GM18499 (cell line): ENCODE results near the gene SRRM4.

Source experiments
- ATAC-seq: cut with Tn5 transposase; IDR thresholded peaks from one replicate; pipeline ENCODE4 v1.9.1; 2021; ENCODE audit warnings: moderate number of reproducible peaks; ENCODE audit not compliant: insufficient read depth, unreplicated experiment

The SRRM4 gene

GRCh38 chr12:119181944-119182343, 200.6 kb downstream of the SRRM4 start:
- ATAC-seq, result no peak

- ATAC-seq, result no peak
These were observed 201.6 kb downstream of the SRRM4 start for GRCh38 chr12:119182701-119183493.

GRCh38 chr12:119183942-119184695, 202.8 kb downstream of the SRRM4 start:
- no peak for ATAC-seq

GRCh38 chr12:119195256-119195655, 213.9 kb downstream of the SRRM4 start:
- ATAC-seq, result no peak

GRCh38 chr12:119198440-119198839, 217.1 kb downstream of the SRRM4 start:
- ATAC-seq, result no peak

- ATAC-seq, result no peak
These were observed 219.3 kb downstream of the SRRM4 start for GRCh38 chr12:119200601-119201000.

- no peak for ATAC-seq
These were observed 220.6 kb downstream of the SRRM4 start for GRCh38 chr12:119201789-119202543.

GRCh38 chr12:119202544-119202943, 221.2 kb downstream of the SRRM4 start:
- no peak for ATAC-seq

- ATAC-seq, result no peak
These were observed 222.8 kb downstream of the SRRM4 start for GRCh38 chr12:119204131-119204530.

GRCh38 chr12:119204671-119205285, 223.4 kb downstream of the SRRM4 start:
- ATAC-seq, result no peak

- no peak for ATAC-seq
These were observed 225.2 kb downstream of the SRRM4 start for GRCh38 chr12:119206348-119207062.

GRCh38 chr12:119207063-119207560, 225.8 kb downstream of the SRRM4 start:
- no peak for ATAC-seq

GRCh38 chr12:119208626-119209061, 227.3 kb downstream of the SRRM4 start:
- ATAC-seq, result no peak

GRCh38 chr12:119211884-119212283, 230.5 kb downstream of the SRRM4 start:
- ATAC-seq, result no peak
